Activated B cell treated with CpG ODN at 0.5 μM for 24 hours (primary cell): Measurements from ENCODE around the gene ABHD15. TPM values are rescaled to one million over a fixed set of nuclear protein-coding genes. Genes with fewer than 3 reads are reported as not detected.

ENCODE experiments used
- ATAC-seq: fragments of 200-7000 bp; cut with Tn5 transposase; one replicate; pipeline ENCODE4 v1.10.0; 2021; ENCODE audit warnings: low read depth, mild to moderate bottlenecking, moderate library complexity
- CTCF ChIA-PET: fragments of 350-600 bp; sonication (Branson Sonifier 250); formaldehyde crosslinking; loops from one replicate; lab custom pipeline; 2021; ENCODE audit warnings: antibody characterized with exemption; lab: Charles Lee
- POLR2A ChIA-PET: fragments of 350-600 bp; sonication (Branson Sonifier 250); formaldehyde crosslinking; loops from one replicate; lab custom pipeline; 2021; ENCODE audit warnings: antibody characterized with exemption; lab: Charles Lee
- DNase-seq: peaks from one replicate; pipeline ENCODE4 v3.0.0; 2022
- H3K27ac Mint-ChIP-seq: one replicate; pipeline ENCODE4 v1.8.0; 2020; ENCODE audit warnings: mixed read lengths
- H3K27me3 Mint-ChIP-seq: one replicate; pipeline ENCODE4 v1.8.0; 2021; ENCODE audit warnings: mixed read lengths
- H3K36me3 Mint-ChIP-seq: one replicate; pipeline ENCODE4 v1.8.0; 2021; ENCODE audit warnings: low read depth, mixed read lengths
- H3K4me1 Mint-ChIP-seq: one replicate; pipeline ENCODE4 v1.8.0; 2021; ENCODE audit warnings: mixed read lengths
- H3K4me3 Mint-ChIP-seq: one replicate; pipeline ENCODE4 v1.8.0; 2020; ENCODE audit warnings: mild to moderate bottlenecking, mixed read lengths
- H3K9me3 Mint-ChIP-seq: one replicate; pipeline ENCODE4 v1.8.0; 2020; ENCODE audit warnings: mixed read lengths
- CTCF ChIP-seq: fragments of 200-600 bp; IDR thresholded peaks from one replicate; pipeline ENCODE4 v1.8.0; 2022; ENCODE audit warnings: antibody characterized with exemption, mild to moderate bottlenecking
- intact Hi-C: fragments of 100-400 bp; cut with micrococcal nuclease; formaldehyde crosslinking; loops from one replicate; pipeline ENCODE4 v1.15.1; 2024
- total RNA-seq: library from RNA; stranded (reverse); gene quantifications from 2 replicates; pipeline ENCODE4 v1.2.3, GENCODE V29; 2022

Gene ABHD15
- total RNA-seq, 1 donor from 2014 or later = 11.0 TPM

DNA sequence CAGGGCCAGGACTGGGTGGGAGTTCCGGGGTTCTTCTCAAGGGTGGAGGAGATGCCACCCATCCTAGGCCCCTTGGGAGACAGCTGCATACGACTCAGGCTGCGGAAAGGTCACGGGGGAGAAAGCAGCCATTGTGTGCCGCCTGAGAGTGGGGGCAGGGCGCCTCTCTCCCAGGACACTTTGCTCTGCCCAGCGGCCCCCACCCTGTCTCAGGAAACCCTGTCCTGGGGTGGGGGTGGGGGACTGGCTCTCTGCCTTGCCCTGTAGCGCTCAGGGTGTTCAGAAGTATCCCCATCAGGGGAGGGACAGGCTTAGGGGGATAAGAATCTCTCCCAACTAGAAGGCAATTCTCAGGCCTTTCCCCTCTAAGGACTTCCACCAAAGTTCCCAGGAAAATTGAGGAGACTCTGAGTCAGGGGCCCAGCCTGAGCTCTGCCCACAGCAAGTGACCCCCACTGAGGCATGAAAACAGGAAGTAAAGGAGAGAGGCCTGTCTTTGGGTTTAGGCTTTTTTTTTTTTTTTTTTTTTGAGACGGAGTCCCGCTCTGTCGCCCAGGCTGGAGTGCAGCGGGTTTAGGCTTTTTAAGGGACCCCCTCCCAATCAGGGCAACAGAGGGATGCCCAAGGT is 17.7 kb upstream of the ABHD15 start:
- ChIA-PET POLR2A (interaction anchor here (0.7 to 1.1 kb wide), 3 partner anchors 16 to 33 kb away, joined by 3 to 4 read pairs (median 3); partner anchors contain the start of gene TP53I13), CTCF (interaction anchor here (0.7 to 3.0 kb wide), 4 partner anchors 8 to 33 kb away, joined by 4 to 12 read pairs (median 5); partner anchors contain the start of genes ABHD15 and ANKRD13B)
- H3K4me1 Mint-ChIP-seq = peaks cover 53% of the 10 kb centered on the region
- H3K27ac Mint-ChIP-seq = peak overlapping the region; percentile 71
- H3K27me3 Mint-ChIP-seq = no peaks in the 10 kb centered on the region
- no peak for DNase-seq
- H3K9me3 Mint-ChIP-seq = no peaks in the 10 kb centered on the region
- H3K4me3 Mint-ChIP-seq = peak overlapping the region; percentile 44
- no peak for ATAC-seq
- no peak for TF ChIP-seq CTCF
- H3K36me3 Mint-ChIP-seq = peaks cover 17% of the 10 kb centered on the region
- intact Hi-C loops = loop anchor here (5.0 kb wide), 1 partner anchor 1238 kb away; the partner anchor contains the start of gene CRLF3

DNA sequence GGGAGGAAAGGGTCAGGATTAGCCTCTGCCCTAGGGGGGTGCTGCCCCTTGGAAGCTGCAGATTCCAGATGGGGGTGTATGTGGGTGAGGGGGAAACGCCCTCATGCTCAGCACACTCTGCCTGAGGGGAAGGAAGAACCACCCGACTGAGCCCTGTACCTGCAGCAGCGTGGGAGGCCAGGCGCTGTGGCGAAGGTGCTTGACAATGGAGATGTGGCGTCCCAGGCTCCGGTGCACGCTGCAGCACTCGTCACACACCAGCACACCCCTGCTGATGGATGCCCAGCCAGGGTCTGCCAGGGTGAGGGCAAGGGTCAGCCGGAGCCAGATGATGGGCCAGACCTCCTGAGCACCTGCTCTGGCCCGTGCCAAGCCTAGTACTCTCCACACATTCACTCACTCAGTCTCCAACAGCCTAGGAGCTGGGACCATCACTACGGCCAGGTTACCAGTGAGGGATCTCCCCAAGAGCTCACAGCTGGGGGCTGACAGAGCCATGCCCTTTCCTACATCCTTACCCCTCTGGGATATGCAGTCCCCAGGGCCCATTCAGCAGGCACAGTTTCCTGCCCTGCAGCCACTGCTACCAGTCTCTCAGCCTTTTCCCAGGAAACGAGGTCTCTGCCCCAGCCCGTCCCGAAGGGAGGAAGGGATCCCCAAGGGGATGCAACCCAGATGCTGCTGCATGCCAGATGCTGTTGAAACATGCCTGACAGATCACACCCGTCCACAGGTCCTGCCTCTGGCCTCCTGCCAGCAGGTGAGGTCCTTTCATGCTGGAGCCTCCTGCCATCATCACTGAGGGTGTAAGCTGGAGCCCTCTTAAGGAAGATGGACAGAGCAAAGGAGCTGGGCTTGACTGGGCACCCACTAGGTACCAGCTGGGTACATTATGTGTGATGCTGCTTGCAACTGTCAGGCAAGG is 16.7 kb upstream of the ABHD15 start:
- no peaks in the 10 kb centered on the region for H3K27me3 Mint-ChIP-seq
- ATAC-seq (no peak), DNase-seq (no peak)
- TF ChIP-seq CTCF = no peak
- peaks cover 25% of the 10 kb centered on the region for H3K36me3 Mint-ChIP-seq
- ChIA-PET POLR2A (interaction anchor here (1.1 kb wide), 1 partner anchor 34 kb away, joined by 4 read pairs; no protein-coding TSS in a partner anchor), CTCF (interaction anchor here (1.7 to 1.8 kb wide), 2 partner anchors 9 to 17 kb away, joined by 4 to 5 read pairs; partner anchors contain the start of genes ABHD15 and ANKRD13B)
- H3K4me3 Mint-ChIP-seq = no peak overlapping the region
- H3K27ac Mint-ChIP-seq = peak overlapping the region; percentile 71
- intact Hi-C loops = no loop called here
- peaks cover 52% of the 10 kb centered on the region for H3K4me1 Mint-ChIP-seq
- H3K9me3 Mint-ChIP-seq = no peaks in the 10 kb centered on the region

DNA sequence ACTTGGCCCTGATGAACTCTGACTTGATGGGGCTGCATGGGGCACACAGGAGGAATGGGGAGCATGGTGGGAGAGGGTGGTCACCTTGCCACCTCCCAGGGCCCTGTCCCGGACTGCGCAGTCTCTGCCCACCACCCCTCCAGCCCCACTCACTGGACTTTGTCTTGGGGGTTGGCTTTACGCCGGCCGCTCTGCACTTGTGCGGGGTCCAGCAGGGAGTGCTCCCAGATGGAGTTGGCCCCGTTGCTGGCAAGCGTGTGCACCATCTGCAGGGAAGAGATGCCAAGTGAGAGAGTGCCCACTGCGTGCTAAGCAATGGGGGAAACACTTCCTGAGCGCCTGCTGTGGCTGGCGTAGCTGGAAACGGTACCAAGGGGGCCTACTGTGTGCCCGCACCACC is 15.9 kb upstream of the ABHD15 start:
- no peak for TF ChIP-seq CTCF
- no peak overlapping the region for H3K27ac Mint-ChIP-seq
- H3K4me3 Mint-ChIP-seq = no peak overlapping the region
- CTCF ChIA-PET = interaction anchor here (1.8 to 9.0 kb wide), 2 partner anchors 10 to 16 kb away, joined by 5 to 70 read pairs; partner anchors contain the start of genes ABHD15 and ANKRD13B
- no peaks in the 10 kb centered on the region for H3K27me3 Mint-ChIP-seq
- H3K4me1 Mint-ChIP-seq = peaks cover 44% of the 10 kb centered on the region
- no peaks in the 10 kb centered on the region for H3K9me3 Mint-ChIP-seq
- intact Hi-C loops = no loop called here
- POLR2A ChIA-PET = interaction anchor here (5.1 kb wide), 1 partner anchor 9 kb away, joined by 32 read pairs; the partner anchor contains the start of gene ANKRD13B
- DNase-seq (no peak), ATAC-seq (no peak)
- peaks cover 30% of the 10 kb centered on the region for H3K36me3 Mint-ChIP-seq

DNA sequence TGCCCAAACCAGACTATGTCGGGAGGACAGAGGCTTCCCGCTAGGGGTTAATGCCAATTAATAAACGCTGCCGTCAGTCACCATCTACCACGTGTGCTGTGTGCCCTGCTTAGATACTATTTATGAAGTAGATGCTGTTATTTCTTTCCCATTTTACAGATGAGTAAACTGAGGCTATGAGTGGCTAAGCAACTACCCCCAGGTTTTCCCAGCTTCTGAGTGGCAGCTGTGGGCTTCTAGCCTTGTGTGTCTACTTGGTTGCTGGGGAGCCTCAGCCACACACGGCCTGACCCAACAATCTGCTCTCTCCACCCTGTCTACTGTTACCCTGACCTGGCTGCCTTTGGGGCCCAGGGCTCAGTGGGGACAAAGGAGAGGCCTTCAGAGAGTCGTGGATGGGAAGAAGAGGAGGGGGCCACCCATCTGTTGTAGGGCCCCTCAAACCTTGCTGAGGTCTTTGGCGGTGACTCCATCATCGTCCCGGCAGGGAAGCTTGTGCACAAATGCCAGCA is 15.5 kb upstream of the ABHD15 start:
- DNase-seq (no peak), ATAC-seq (no peak)
- TF ChIP-seq CTCF = no peak
- Mint-ChIP-seq H3K36me3 (peaks cover 34% of the 10 kb centered on the region), H3K27ac (no peak overlapping the region), H3K27me3 (no peaks in the 10 kb centered on the region), H3K4me1 (peaks cover 40% of the 10 kb centered on the region), H3K4me3 (no peak overlapping the region), H3K9me3 (no peaks in the 10 kb centered on the region)
- intact Hi-C loops = no loop called here
- ChIA-PET POLR2A (interaction anchor here (0.8 to 5.1 kb wide), 4 partner anchors 10 to 39 kb away, joined by 3 to 32 read pairs (median 3); partner anchors contain the start of genes ANKRD13B and TP53I13), CTCF (interaction anchor here (2.0 to 9.0 kb wide), 3 partner anchors 10 to 35 kb away, joined by 8 to 70 read pairs (median 57); partner anchors contain the start of gene ANKRD13B)
